Suprapubic skin (tissue), 4 donors: ENCODE measurements around the gene PI4KB. TPM values are rescaled to one million over a fixed set of nuclear protein-coding genes. Genes with fewer than 3 reads are reported as not detected.

Experiments
- DNase-seq, 2 donors: peaks; one replicate each; pipeline ENCODE4 v3.0.0-alpha.2; 2019; ENCODE audit warnings: low spot score in 2 of 2
- H3K27ac ChIP-seq: fragments of 200-600 bp; sonication (generic); one replicate; pipeline ENCODE4 v1.5.1; 2019
- H3K27me3 ChIP-seq: fragments of 200-600 bp; sonication (generic); one replicate; pipeline ENCODE4 v1.5.1; 2019
- H3K36me3 ChIP-seq: fragments of 200-600 bp; sonication (generic); one replicate; pipeline ENCODE4 v1.5.1; 2019
- H3K4me1 ChIP-seq: fragments of 200-600 bp; sonication (generic); one replicate; pipeline ENCODE4 v1.5.1; 2019
- H3K4me3 ChIP-seq: fragments of 200-600 bp; sonication (generic); one replicate; pipeline ENCODE4 v1.5.1; 2019; ENCODE audit warnings: mild to moderate bottlenecking
- H3K9me3 ChIP-seq: fragments of 200-600 bp; sonication (generic); one replicate; pipeline ENCODE4 v1.5.1; 2019
- CTCF ChIP-seq, 2 donors: fragments of 200-600 bp in 1 of 2; fragments of 450-650 bp in 1 of 2; sonication (generic) in 1 of 2; IDR thresholded peaks; one replicate each; pipeline ENCODE4 v1.5.1; 2016 to 2019; ENCODE audit warnings: antibody characterized with exemption in 2 of 2, mild to moderate bottlenecking in 1 of 2, moderate library complexity in 1 of 2
- EP300 ChIP-seq: sonication (generic); formaldehyde crosslinking; IDR thresholded peaks from one replicate; pipeline ENCODE4 v1.6.1; 2017; ENCODE audit warnings: antibody characterized with exemption
- POLR2A ChIP-seq, 2 donors: fragments of 450-650 bp; IDR thresholded peaks; one replicate each; pipeline ENCODE4 v1.6.1; 2017; ENCODE audit warnings: antibody characterized with exemption in 2 of 2, mild to moderate bottlenecking in 2 of 2, moderate library complexity in 2 of 2
- POLR2AphosphoS5 ChIP-seq, 3 donors: sonication (generic); formaldehyde crosslinking; IDR thresholded peaks; one replicate each; pipeline ENCODE4 v1.6.1; 2017; ENCODE audit warnings: antibody characterized with exemption in 3 of 3
- WGBS: methylation state at CpG from one replicate; pipeline ENCODE4 v1.1.5; 2018; 5-methylcytosine and 5-hydroxymethylcytosine counted together
- total RNA-seq, 4 donors: library from RNA; depleted of rRNA; stranded (reverse); fragments of >200 nt; gene quantifications; one replicate each; pipeline ENCODE4 v1.1.0, GENCODE V29; 2016

Gene PI4KB
- total RNA-seq, 4 donors from 2014 or later, result 50.0 to 102 (median 60.3) TPM

GRCh38 chr1:151344291-151344690 lies 17.1 kb upstream of the PI4KB start:
- no peaks in the 10 kb centered on the region for H3K27me3 ChIP-seq
- TF ChIP-seq POLR2A (IDR thresholded peaks at IDR 0.05) (no peak), EP300 (no peak), POLR2AphosphoS5 (IDR thresholded peaks at IDR 0.05) (no peak), CTCF (IDR thresholded peaks at IDR 0.05) (no peak)
- WGBS, result 78% methylated on average over 5 of the region's 6 CpGs
- H3K9me3 ChIP-seq, result no peaks in the 10 kb centered on the region
- H3K4me1 ChIP-seq, result peaks cover 28% of the 10 kb centered on the region
- H3K4me3 ChIP-seq, result no peak overlapping the region
- DNase-seq, result no peak
- H3K27ac ChIP-seq, result no peak overlapping the region
- peaks cover 34% of the 10 kb centered on the region for H3K36me3 ChIP-seq

- Histone ChIP-seq H3K4me3 (no peak overlapping the region), H3K27me3 (no peaks in the 10 kb centered on the region), H3K9me3 (no peaks in the 10 kb centered on the region), H3K27ac (no peak overlapping the region), H3K36me3 (peaks cover 34% of the 10 kb centered on the region), H3K4me1 (peaks cover 28% of the 10 kb centered on the region)
- DNase-seq, result no peak
- TF ChIP-seq EP300 (no peak), CTCF (IDR thresholded peaks at IDR 0.05) (no peak), POLR2AphosphoS5 (IDR thresholded peaks at IDR 0.05) (no peak), POLR2A (IDR thresholded peaks at IDR 0.05) (no peak)
- WGBS, result 76% methylated on average over 9 of the region's 9 CpGs
These were observed 16.4 kb upstream of the PI4KB start for GRCh38 chr1:151343587-151343986.

- 85% methylated on average over 6 of the region's 6 CpGs for WGBS
- Histone ChIP-seq H3K4me3 (no peak overlapping the region), H3K9me3 (no peaks in the 10 kb centered on the region), H3K4me1 (peaks cover 21% of the 10 kb centered on the region), H3K27me3 (no peaks in the 10 kb centered on the region), H3K36me3 (peaks cover 34% of the 10 kb centered on the region), H3K27ac (no peak overlapping the region)
- no peak for DNase-seq
- TF ChIP-seq CTCF (IDR thresholded peaks at IDR 0.05) (no peak), EP300 (no peak), POLR2A (IDR thresholded peaks at IDR 0.05) (no peak), POLR2AphosphoS5 (IDR thresholded peaks at IDR 0.05) (no peak)
These were observed 15.4 kb upstream of the PI4KB start for GRCh38 chr1:151342569-151342968.

- H3K9me3 ChIP-seq, result no peaks in the 10 kb centered on the region
- H3K4me1 ChIP-seq, result peaks cover 20% of the 10 kb centered on the region
- 93% methylated on average over 2 of the region's 2 CpGs for whole genome bisulfite sequencing
- peaks cover 34% of the 10 kb centered on the region for H3K36me3 ChIP-seq
- no peak overlapping the region for H3K27ac ChIP-seq
- TF ChIP-seq EP300, result no peak
- no peak for TF ChIP-seq CTCF (IDR thresholded peaks at IDR 0.05)
- no peak for TF ChIP-seq POLR2AphosphoS5 (IDR thresholded peaks at IDR 0.05)
- TF ChIP-seq POLR2A (IDR thresholded peaks at IDR 0.05), result no peak
- DNase-seq, result no peak
- H3K4me3 ChIP-seq, result no peak overlapping the region
- H3K27me3 ChIP-seq, result no peaks in the 10 kb centered on the region
These were observed 14.8 kb upstream of the PI4KB start for GRCh38 chr1:151342021-151342420.

- peaks cover 34% of the 10 kb centered on the region for H3K36me3 ChIP-seq
- H3K27me3 ChIP-seq, result no peaks in the 10 kb centered on the region
- DNase-seq, result no peak
- TF ChIP-seq POLR2AphosphoS5 (IDR thresholded peaks at IDR 0.05), result no peak
- TF ChIP-seq CTCF (IDR thresholded peaks at IDR 0.05), result peak; percentile 60 to 67
- TF ChIP-seq POLR2A (IDR thresholded peaks at IDR 0.05), result no peak
- TF ChIP-seq EP300, result no peak
- H3K4me1 ChIP-seq, result peaks cover 13% of the 10 kb centered on the region
- WGBS, result 25% methylated on average over 7 of the region's 7 CpGs
- H3K27ac ChIP-seq, result no peak overlapping the region
- H3K4me3 ChIP-seq, result no peak overlapping the region
- no peaks in the 10 kb centered on the region for H3K9me3 ChIP-seq
These were observed 13.9 kb upstream of the PI4KB start for GRCh38 chr1:151340870-151341754.
